IPS-NIHi7 (cell line): ENCODE data around the gene NUTM2A.
"Not testable (repeated sequence)": the region's sequence is repeated elsewhere in the genome, so short reads cannot be mapped to it uniquely, and the experiment has no call there.

Experiments used
- DNase-seq: peaks from one replicate; pipeline ENCODE4 v3.0.0; 2012; ENCODE audit warnings: mixed read lengths; ENCODE audit errors: extremely low spot score

The NUTM2A gene, protein sequence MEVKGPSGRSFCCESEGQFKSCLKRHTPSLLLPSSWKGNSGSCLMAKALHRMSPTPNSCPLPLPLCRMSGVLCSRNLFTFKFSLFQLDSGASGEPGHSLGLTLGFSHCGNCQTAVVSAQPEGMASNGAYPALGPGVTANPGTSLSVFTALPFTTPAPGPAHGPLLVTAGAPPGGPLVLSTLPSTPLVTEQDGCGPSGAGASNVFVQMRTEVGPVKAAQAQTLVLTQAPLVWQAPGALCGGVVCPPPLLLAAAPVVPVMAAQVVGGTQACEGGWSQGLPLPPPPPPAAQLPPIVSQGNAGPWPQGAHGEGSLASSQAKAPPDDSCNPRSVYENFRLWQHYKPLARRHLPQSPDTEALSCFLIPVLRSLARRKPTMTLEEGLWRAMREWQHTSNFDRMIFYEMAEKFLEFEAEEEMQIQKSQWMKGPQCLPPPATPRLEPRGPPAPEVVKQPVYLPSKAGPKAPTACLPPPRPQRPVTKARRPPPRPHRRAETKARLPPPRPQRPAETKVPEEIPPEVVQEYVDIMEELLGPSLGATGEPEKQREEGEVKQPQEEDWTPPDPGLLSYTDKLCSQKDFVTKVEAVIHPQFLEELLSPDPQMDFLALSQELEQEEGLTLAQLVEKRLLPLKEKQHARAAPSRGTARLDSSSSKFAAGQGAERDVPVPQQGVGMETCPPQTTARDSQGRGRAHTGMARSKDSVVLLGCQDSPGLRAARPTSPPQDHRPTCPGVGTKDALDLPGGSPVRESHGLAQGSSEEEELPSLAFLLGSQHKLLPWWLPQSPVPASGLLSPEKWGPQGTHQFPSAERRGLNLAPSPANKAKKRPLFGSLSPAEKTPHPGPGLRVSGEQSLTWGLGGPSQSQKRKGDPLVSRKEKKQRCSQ

DNA sequence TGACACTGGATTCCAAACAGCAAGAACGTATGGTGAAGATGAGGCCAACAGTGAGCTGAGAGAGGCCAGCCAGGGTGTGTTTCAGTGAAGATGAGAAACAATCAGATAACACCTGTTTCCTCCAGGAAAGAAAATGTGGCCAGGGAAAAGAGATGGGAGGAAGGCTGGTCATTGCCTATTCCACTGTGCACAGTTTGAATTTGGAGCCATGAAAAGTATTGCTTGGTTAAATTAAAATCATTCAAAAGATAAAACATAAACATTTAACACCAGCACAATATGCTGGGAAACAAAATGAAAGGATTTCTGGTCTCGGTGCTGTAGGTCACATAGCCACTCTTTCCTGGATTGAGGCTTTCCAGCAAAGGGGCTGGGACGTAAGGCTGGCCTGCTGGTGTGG, at the start of gene NUTM2A:
Gene NUTM2A (plus strand): TSS at position 301 of the 400 bp plus-strand sequence. CDS start 383 bp downstream, outside the sequence.
- not testable (repeated sequence) for DNase-seq

DNA sequence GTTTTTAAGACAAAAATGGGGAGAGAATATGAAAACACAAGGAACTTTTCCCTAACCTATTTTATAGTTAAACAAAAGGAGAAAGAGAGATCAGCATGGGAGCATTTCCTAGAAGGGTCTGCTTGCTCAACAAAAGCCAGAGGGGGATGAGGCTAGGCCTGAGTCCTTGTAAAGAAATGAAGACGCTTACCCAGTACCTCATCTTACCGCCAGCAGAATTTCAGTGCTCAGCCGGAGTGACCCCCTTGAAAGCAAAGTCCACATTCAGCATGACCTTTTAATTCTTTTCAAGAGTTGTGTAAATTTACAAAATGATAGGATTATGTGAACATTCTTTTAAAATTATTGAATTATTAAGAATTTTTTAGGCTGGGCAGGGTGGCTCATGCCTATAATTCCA, 47.7 kb upstream of the NUTM2A start:
- DNase-seq, result not testable (repeated sequence)

DNA sequence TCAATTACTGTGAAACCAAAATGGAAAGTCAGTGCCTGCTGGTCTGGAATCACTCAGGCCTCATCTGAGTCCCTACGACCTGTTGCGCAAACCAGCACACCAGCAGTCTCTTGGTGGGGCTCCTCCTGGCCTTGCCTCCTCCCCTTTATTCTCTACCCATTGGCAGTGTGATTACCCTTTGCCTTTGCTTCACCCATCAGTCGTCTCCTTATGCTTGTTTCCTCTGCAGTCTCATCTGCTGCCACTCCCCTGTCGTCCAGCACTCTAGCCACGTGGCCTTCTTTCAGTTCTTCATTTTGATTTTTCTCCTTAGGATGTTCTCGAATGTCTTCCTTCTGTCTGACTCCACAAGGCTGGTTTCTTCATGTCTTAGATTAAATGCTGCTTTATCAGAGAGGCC, 40.8 kb upstream of the NUTM2A start:
- DNase-seq, result not testable (repeated sequence)

DNA sequence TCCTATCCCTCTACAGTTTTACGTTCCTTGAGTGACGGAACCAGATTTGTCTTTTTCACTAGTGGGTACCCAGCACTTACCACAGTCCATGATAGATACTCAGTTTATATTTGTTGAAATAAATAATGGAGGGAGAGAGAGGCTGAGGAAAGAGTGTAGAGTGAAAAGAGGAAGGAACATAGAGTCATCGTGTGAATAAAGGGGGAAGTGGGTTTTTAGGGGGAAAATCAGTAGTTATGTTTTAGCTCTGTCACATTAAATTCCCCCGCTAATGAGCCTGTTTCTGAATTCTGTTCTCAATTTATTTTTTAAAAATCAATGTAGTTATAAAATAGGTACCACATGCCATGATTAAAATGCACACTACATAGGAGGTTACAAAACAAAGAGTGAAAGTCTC, 39.2 kb upstream of the NUTM2A start:
- DNase-seq, result not testable (repeated sequence)

DNA sequence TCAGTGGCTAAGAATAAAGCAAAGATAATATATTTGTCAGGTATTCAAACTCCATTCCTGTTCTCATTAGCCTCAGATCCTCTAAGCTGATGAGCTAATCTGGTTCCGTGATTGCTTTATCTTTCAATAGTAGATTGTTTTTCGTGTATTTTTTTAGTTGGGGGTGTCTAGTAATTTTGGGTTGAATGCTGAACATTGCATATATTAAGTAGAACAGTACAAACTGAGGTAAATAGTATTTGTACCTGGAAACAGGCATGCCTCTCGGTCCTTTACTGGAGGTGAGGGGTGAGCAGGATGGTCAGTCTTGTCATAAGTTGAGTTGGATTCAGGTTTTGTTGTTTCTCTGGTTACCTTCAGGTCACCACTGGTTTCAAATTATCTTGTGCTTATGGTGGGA, 37.7 kb upstream of the NUTM2A start:
- DNase-seq, result not testable (repeated sequence)

DNA sequence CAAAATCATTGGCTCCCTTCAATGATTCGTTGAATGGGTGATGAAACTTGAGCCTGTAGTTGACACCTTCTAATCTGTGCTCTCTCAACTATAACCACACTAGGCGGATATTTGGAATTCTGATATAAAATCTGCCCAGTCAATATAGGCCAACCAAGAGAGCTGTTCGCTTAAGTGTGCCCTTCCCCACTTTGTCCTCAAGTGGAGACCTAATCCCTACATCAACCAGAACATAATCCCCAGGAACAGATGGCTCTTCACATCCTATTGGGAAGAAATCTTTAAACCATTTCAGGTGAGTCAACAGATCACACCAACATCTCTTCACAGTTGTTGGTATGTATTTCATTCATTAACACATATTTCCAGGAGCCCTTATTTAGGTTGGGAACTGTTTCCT, 33.4 kb upstream of the NUTM2A start:
- not testable (repeated sequence) for DNase-seq

DNA sequence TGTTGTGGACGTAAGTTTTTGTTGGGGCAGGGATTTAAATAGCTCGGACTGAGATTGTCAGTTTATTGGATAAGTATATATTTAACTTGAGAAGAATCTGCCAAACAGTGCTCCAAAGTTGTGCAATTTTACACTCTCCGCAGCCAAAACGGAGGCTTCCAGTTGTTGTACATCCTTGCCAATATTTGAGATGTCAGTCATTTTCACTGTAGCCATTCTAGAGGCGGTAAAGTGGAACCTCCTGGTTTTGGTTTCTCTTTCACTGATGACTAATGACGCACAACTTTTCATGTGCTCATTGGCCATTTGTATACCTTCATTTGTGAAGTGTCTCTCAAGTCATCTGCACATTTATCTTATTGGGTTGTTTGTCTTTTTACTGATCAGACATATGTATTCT, 24.3 kb upstream of the NUTM2A start:
- not testable (repeated sequence) for DNase-seq

DNA sequence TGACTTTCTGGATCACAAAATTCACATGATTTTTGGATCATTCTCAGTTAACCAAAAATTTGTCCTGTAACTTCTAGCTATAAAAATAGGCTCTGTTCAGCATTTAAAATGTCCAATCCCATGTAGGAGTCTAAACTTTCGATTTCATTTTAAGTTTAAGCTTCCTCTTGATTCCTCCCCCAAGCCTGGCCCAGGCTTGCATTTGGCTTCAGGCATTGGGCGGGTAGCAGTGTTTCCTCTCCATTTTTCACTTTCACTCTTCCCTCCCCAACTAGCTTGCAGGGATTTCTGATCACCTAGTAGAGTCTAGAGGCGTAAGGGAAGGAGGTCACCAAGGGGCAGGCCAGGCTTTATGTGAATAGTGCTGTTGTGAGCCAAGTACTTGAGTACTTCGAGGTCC, 20.4 kb upstream of the NUTM2A start:
- DNase-seq, result not testable (repeated sequence)

DNA sequence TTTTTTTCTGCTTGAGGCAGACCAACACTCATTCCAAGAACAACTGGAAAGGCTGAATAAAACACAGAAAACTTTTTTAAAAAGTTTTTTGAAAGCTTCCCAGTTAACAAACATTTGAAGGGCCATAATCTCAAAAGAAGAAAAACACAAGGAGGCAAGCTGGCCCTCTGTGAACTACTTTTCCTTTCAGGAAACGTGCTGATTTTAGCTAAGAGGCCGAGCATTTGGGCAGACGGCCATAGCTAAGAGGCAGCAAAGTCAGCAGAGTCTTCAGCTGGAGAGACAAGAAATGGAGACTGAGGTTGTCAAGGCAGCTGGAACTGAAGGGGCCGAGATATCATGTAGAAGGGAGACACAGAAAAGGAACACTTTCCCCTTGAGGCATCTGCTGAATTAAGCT, 18.3 kb upstream of the NUTM2A start:
- DNase-seq, result not testable (repeated sequence)

DNA sequence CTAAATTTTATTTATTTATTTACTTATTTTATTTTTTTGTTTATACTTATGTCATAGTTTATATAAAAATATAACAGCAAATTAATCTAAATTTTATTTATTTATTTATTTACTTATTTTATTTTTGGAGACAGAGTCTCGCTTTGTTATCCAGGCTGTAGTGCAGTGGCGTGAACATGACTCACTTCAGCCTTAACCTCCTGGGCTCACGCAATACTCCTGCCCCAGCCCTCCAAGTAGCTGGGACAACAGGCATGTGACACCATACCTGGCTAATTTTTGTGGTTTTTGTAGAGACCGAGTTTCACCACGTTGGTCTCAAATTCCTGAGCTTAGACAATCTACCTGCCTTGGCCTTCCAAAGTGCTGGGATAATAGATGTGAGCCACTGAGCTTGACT, 14.9 kb upstream of the NUTM2A start:
- not testable (repeated sequence) for DNase-seq

DNA sequence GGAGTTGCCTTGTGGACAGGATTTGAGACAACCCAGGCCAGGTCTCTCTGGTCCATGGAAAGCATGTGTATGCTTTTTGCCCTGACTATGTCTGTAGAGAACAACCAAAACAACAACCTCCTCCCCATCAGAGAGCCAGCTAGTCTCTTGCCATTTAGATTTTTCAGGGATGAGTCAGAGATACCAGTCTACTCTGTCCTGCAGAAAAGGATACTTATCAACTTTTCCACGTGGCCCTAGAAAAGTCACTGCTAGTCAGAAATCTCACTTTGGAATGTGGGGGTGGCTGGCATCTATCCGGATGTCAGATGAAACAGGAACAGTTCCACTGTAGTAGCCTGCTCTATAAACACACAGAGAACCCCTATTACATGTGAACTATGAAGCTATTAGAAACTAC, 13.4 kb upstream of the NUTM2A start:
- not testable (repeated sequence) for DNase-seq

DNA sequence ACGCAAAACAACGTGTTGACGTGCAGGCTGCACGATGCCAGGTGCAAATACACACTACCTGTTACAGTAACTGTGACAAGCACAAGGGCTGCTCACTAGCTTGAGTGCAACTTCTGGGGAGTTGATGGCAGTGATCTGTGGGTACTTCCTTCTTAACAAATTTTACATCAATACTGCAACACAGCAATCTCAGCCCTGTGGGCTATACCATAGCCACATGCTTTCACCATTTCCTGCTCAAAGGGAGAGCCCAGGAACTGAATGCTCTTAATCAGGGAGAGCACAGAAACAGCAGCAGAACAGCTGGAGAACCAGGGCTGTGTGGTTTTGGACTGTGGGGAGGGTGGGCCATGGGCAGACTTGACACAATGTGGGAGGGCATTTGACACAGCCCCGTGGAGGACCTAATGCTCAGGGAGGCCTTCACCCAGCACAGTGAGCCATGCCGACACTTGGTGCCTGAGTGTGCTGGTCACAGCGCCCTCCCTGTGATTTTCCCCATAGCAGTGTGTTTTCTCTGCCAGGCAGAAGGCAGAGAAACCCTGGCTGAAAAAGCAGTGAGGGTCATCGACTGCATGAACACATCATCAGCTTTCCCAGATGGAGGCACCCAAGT, 12.0 kb upstream of the NUTM2A start:
- not testable (repeated sequence) for DNase-seq

DNA sequence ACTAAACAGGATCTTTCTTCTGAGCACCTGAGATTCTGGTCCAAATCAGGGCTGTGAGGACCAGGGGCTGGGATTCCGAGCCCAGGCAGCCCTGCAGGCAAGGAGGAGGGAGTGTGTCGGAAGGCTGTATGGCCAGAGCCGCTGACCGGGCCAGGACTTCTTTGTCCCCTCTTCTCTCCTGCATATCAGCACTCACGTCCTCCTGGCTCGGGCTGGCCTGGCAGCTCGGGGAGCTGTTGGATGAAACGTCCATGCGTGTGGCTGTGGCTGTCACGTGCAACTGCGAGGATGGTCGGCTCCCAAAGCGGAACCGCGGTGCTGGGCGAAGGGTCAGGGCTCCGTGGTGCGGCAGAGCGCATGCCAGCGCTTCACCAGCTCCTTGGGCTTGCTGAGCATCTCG, 11.4 kb upstream of the NUTM2A start:
- DNase-seq, result not testable (repeated sequence)

DNA sequence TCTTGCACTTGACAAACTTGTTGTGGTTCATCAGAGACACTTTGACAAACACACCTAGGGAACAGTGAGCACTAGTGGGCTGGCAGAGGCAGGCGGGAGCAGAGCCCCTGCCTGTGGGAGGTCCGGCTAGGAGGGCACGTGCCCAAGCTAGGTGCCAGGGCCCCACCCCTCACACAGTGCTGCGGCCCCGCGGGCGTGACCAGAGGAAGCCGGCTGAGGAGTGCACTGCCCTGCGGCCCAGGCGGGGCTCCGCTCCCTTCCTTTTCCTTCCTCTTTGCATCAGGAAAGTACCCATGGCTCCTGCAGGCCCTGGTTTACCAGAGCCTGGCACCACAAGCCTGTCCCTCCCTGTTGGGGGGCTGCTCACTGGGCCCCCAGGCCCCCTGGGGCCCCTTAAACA, 9.1 kb upstream of the NUTM2A start:
- DNase-seq, result not testable (repeated sequence)

DNA sequence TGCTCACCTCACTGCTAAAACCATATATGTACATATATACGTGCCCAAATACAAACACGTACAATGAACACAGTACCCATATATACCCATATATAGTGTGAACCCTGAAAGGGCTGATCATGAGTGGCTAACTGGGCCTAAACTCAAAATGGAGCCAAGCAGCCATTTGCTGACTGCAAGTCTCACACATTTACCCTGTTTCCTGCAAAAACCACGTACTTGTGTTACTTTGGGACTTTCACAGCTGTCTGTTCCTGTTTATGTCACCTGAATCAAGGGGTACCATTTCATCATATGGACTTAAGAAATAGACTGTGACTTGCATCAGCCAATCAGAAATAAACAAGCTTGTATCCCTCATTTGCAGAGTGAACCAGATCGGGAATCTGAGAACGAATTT, 5.9 kb upstream of the NUTM2A start:
- not testable (repeated sequence) for DNase-seq

DNA sequence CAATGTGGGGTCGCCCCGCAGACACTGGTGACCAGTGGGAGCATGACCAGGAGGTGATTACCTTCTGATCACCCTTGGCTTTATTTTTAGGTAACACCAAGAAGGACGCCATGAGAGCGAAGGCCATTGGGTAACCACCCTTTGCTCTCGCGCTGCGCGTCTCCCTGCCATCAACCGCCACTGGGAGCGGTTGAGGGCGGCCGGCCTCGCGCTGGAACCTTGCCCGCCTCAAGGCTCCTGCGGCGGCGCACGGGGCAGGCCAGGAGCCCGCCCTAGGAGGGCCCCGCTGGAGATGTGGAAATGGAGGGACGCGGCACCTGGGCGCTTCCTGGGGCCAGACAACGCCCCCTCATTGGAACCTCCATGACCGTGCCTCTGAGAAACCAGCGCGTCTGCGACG, 2.5 kb upstream of the NUTM2A start:
- DNase-seq, result not testable (repeated sequence)

DNA sequence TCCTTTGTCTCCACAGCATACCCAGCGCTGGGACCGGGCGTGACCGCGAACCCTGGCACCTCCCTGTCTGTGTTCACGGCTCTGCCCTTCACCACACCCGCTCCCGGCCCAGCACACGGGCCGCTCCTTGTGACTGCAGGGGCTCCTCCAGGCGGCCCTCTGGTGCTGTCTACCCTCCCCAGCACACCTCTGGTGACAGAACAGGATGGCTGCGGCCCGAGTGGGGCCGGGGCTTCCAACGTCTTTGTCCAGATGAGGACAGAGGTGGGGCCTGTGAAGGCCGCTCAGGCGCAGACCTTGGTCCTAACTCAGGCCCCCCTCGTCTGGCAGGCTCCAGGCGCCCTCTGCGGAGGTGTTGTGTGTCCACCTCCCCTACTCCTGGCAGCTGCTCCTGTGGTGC, 3.0 kb downstream of the NUTM2A start:
- DNase-seq, result not testable (repeated sequence)

DNA sequence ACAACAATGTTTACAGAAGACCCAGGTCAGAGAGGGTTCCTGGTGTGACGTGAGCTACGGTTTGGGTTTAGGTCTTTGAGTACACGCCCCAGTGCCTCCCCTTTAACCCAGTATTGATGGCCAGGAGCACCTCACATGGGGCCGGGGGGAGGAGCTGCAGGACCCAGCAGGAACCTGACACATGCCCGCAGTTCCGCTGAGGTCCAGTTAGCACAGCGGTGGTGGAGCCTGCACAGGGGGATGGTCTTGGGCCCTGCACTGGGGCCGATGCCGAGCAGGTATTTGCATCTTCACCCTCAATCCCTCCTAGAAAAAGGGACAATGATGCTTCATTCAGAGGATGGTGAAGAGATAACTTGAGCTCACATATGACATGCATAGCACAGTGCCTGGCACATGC, 4.0 kb downstream of the NUTM2A start:
- not testable (repeated sequence) for DNase-seq

DNA sequence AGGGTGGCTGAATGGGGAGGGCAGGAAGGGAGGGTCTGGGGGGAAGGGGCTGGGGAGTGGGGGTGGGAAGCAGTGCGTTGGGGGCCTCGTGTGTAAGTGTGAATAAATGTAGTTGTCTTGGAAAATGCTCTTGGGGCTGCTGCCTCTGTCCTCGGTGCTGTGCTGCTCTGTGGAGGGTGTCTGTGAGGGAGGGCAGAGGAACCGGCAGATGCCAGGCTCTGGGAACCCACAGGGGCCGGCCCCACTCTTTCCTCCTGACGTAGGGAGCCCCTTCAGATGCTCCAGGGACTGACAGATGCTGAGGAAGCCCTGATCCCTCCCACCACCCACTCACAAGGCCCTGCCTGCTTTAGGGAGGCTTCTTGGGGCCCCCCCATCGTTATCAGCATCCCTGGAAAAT, 9.6 kb downstream of the NUTM2A start:
- not testable (repeated sequence) for DNase-seq

DNA sequence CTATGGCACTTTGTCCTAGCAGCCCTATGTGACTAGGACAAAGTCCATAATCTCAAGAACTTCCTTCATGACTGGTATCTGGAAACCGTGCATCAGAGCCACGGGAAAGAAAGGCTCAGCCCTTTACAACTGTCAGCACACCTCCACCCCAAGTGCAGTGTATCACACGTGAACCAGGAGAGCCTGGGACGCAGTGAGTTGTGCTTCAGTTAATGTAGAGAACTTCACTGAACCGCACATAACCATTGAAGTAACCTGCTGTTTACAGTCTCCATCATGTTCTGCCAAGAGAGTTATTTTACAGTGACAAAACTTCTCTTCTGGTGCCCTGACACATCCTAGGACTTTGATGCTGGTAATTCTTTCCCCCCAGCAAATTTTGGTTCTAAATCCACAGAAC, 12.0 kb downstream of the NUTM2A start:
- DNase-seq, result not testable (repeated sequence)

DNA sequence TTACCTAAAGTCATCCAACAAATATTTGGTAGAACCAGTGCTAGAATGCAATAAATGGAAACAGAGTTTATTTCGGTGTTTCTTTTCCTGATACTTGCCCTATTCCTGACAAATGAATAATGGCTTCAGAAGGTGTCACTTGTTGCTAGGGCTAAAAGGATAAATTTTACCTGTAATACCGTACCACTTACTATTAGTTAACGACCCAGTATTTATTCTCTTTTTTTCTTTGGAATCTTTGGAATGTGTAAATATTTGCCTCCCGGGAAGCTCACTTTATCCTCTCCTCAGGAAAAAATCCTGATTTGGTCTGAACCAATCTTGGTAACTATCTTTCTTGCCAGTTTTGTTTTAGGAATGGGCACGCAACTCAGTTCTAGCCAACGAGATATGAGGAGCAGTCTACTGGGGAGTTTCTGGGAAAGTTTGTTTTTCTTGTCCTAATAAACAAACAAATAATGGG, 14.1 kb downstream of the NUTM2A start:
- DNase-seq, result not testable (repeated sequence)

DNA sequence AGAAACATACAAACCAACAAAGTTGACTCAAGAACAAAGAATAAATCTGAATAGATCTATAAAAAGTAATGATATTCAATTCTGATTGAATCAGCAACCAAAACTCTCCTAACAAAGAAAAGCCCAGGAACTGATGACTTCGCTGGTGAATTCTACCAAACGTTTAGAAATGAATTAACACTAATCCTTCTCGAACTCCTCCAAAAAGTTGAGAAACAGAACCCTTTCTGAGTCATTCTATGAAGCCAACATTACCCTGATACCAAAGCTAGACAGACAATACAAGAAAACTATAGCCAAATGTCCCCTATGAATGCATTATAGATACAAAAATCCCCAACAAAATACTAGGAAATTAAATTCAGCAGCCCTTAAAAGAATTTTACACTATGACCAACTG, 16.9 kb downstream of the NUTM2A start:
- not testable (repeated sequence) for DNase-seq
